OCI-LY7 (cell line): ENCODE data around the gene LRRC1.

Source experiments
- EZH2phosphoT487 ChIP-seq: fragments of 200-600 bp; sonication (generic); IDR thresholded peaks from 2 replicates; pipeline ENCODE4 v1.6.1; 2018; ENCODE audit warnings: low read depth, borderline replicate concordance, mild to moderate bottlenecking, mixed run types, antibody characterized with exemption, low read length, moderate library complexity, mixed read lengths
- TF ChIP-seq, protein P1 (sequence below): fragments of 200-600 bp; sonication (generic); conservative IDR thresholded peaks from 2 replicates; pipeline ENCODE4 v1.5.1; 2014; ENCODE audit warnings: mild to moderate bottlenecking, antibody characterized with exemption, low read length, moderate library complexity, mixed read lengths

DNA sequence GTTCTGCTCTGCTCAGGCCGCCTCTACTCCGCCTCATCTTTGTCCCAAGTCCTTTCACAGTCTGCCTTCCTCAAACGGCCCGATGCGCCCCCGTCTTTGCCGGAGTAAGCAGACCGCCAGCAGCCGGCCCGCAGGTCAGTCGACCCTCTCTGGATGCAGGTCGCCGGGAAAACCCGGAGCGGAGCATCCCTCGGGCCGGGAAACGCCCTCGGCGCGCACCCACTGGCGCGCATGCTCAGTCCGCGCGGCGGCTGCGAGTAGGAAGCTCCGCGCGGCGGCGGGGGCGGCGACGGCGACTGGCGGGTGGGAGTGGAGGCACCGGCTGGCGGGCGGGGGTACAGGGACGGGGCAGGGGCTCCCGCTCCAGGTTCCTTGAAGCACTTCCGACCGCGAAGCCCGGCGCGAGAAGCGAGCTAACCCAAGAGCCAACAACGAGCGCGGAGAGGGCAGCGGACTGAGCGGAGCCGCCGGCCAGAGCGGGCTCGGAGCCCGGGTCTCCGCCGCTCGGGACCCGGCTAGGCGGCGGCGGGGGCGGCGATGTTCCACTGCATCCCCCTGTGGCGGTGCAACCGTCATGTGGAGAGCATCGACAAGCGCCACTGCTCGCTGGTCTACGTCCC is at the start of gene LRRC1:
- no peak for TF ChIP-seq EZH2phosphoT487
- TF ChIP-seq, protein P1, sequence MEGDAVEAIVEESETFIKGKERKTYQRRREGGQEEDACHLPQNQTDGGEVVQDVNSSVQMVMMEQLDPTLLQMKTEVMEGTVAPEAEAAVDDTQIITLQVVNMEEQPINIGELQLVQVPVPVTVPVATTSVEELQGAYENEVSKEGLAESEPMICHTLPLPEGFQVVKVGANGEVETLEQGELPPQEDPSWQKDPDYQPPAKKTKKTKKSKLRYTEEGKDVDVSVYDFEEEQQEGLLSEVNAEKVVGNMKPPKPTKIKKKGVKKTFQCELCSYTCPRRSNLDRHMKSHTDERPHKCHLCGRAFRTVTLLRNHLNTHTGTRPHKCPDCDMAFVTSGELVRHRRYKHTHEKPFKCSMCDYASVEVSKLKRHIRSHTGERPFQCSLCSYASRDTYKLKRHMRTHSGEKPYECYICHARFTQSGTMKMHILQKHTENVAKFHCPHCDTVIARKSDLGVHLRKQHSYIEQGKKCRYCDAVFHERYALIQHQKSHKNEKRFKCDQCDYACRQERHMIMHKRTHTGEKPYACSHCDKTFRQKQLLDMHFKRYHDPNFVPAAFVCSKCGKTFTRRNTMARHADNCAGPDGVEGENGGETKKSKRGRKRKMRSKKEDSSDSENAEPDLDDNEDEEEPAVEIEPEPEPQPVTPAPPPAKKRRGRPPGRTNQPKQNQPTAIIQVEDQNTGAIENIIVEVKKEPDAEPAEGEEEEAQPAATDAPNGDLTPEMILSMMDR, result no peak
